SK-N-SH treated with all-trans-retinoic acid at 6 μM for 48 hours (cell line): Measurements from ENCODE around the gene SULT1C4.

ENCODE experiments used
- ATAC-seq: fragments of 200-7000 bp; cut with Tn5 transposase; 3 replicates; pipeline ENCODE4 v1.9.1; 2020; ENCODE audit warnings: mild to moderate bottlenecking, moderate library complexity
- ARNTL ChIP-seq: fragments of 450-650 bp; formaldehyde crosslinking; IDR thresholded peaks from 2 replicates; pipeline ENCODE4 v1.5.0; 2020; ENCODE audit warnings: low read depth, mild to moderate bottlenecking, moderate library complexity, borderline replicate concordance
- BACH2 ChIP-seq: fragments of 250-450 bp; sonication (Bioruptor Pico); IDR thresholded peaks from 2 replicates; pipeline ENCODE4 v1.9.0; 2021; ENCODE audit warnings: mild to moderate bottlenecking, borderline replicate concordance
- CREB5 ChIP-seq: fragments of 250-450 bp; sonication (Bioruptor Pico); IDR thresholded peaks from 2 replicates; pipeline ENCODE4 v1.5.1; 2020; ENCODE audit warnings: low read depth, mild to moderate bottlenecking, moderate library complexity
- CSDC2 ChIP-seq: fragments of 250-450 bp; sonication (Bioruptor Pico); IDR thresholded peaks from 2 replicates; pipeline ENCODE4 v1.5.0; 2020; ENCODE audit warnings: mild to moderate bottlenecking, moderate library complexity
- CSRNP3 ChIP-seq: fragments of 250-450 bp; sonication (Bioruptor Pico); IDR thresholded peaks from 2 replicates; pipeline ENCODE4 v1.5.1; 2021; ENCODE audit warnings: mild to moderate bottlenecking, moderate library complexity
- ESRRG ChIP-seq: fragments of 250-450 bp; sonication (Bioruptor Pico); IDR thresholded peaks from 2 replicates; pipeline ENCODE4 v1.6.1; 2021; ENCODE audit warnings: mild to moderate bottlenecking
- GLIS3 ChIP-seq: fragments of 250-450 bp; sonication (Bioruptor Pico); IDR thresholded peaks from 2 replicates; pipeline ENCODE4 v1.5.0; 2020; ENCODE audit warnings: mild to moderate bottlenecking, moderate library complexity
- ISL1 ChIP-seq: fragments of 250-450 bp; sonication (Bioruptor Pico); IDR thresholded peaks from 2 replicates; pipeline ENCODE4 v2.1.2; 2022; ENCODE audit warnings: mild to moderate bottlenecking, moderate library complexity
- OSR1 ChIP-seq: fragments of 250-450 bp; sonication (Bioruptor Pico); IDR thresholded peaks from 2 replicates; pipeline ENCODE4 v1.8.0; 2022; ENCODE audit warnings: moderate library complexity, mild to moderate bottlenecking, inconsistent platforms
- PATZ1 ChIP-seq: fragments of 250-450 bp; sonication (Bioruptor Pico); IDR thresholded peaks from 2 replicates; pipeline ENCODE4 v1.8.0; 2020; ENCODE audit warnings: mild to moderate bottlenecking, moderate library complexity, borderline replicate concordance
- POU6F1 ChIP-seq: fragments of 250-450 bp; sonication (Bioruptor Pico); IDR thresholded peaks from 2 replicates; pipeline ENCODE4 v1.8.0; 2021; ENCODE audit warnings: low read depth, mild to moderate bottlenecking, moderate library complexity, borderline replicate concordance
- PPARA ChIP-seq: fragments of 250-450 bp; sonication (Bioruptor Pico); IDR thresholded peaks from 2 replicates; pipeline ENCODE4 v1.5.0; 2020; ENCODE audit warnings: mild to moderate bottlenecking, borderline replicate concordance
- RARB ChIP-seq: fragments of 250-450 bp; sonication (Bioruptor Pico); IDR thresholded peaks from 2 replicates; pipeline ENCODE4 v1.8.0; 2021; ENCODE audit warnings: mild to moderate bottlenecking, moderate library complexity
- SNAI2 ChIP-seq: fragments of 250-450 bp; sonication (Bioruptor Pico); IDR thresholded peaks from 2 replicates; pipeline ENCODE4 v1.5.0; 2020; ENCODE audit warnings: mild to moderate bottlenecking, moderate library complexity
- TCF4 ChIP-seq: fragments of 250-450 bp; sonication (Bioruptor Pico); IDR thresholded peaks from 2 replicates; pipeline ENCODE4 v1.8.0; 2021; ENCODE audit warnings: mild to moderate bottlenecking, moderate library complexity, borderline replicate concordance
- TOX ChIP-seq: fragments of 250-450 bp; sonication (Bioruptor Pico); IDR thresholded peaks from 2 replicates; pipeline ENCODE4 v1.8.0; 2021; ENCODE audit warnings: mild to moderate bottlenecking, moderate library complexity, borderline replicate concordance
- TSHZ2 ChIP-seq: fragments of 250-450 bp; sonication (Bioruptor Pico); IDR thresholded peaks from 2 replicates; pipeline ENCODE4 v1.5.0; 2020; ENCODE audit warnings: mild to moderate bottlenecking, moderate library complexity
- ZFP30 ChIP-seq: fragments of 450-650 bp; formaldehyde crosslinking; IDR thresholded peaks from 2 replicates; pipeline ENCODE4 v1.5.0; 2022; ENCODE audit warnings: mild to moderate bottlenecking, moderate library complexity
- ZNF565 ChIP-seq: fragments of 450-650 bp; formaldehyde crosslinking; conservative IDR thresholded peaks from 2 replicates; pipeline ENCODE4 v1.5.0; 2020; ENCODE audit warnings: low read depth, mild to moderate bottlenecking, moderate library complexity
- ZNF70 ChIP-seq: fragments of 450-650 bp; formaldehyde crosslinking; IDR thresholded peaks from 2 replicates; pipeline ENCODE4 v1.5.0; 2020; ENCODE audit warnings: mild to moderate bottlenecking, moderate library complexity
- ZNF8 ChIP-seq: fragments of 450-650 bp; formaldehyde crosslinking; IDR thresholded peaks from 2 replicates; pipeline ENCODE4 v1.5.0; 2020; ENCODE audit warnings: mild to moderate bottlenecking, moderate library complexity

Gene SULT1C4

GRCh38 chr2:108330979-108331378 is 46.8 kb upstream of the SULT1C4 start:
- TF ChIP-seq ZNF565 (CRISPR knock-in tag) (no peak), ZNF70 (no peak), POU6F1 (CRISPR knock-in tag) (no peak), GLIS3 (CRISPR knock-in tag) (no peak), TOX (CRISPR knock-in tag) (no peak), CREB5 (CRISPR knock-in tag) (no peak), ZNF8 (CRISPR knock-in tag) (no peak), BACH2 (CRISPR knock-in tag) (no peak)
- no peak for ATAC-seq

GRCh38 chr2:108345951-108346350 is 31.8 kb upstream of the SULT1C4 start:
- TF ChIP-seq OSR1 (CRISPR knock-in tag) (no peak), RARB (CRISPR knock-in tag) (no peak), PPARA (CRISPR knock-in tag) (no peak), ISL1 (CRISPR knock-in tag) (no peak), CSRNP3 (CRISPR knock-in tag) (no peak), TOX (CRISPR knock-in tag) (no peak), TCF4 (no peak), ZNF8 (CRISPR knock-in tag) (no peak), POU6F1 (CRISPR knock-in tag) (no peak), ZNF70 (no peak), CSDC2 (no peak), ARNTL (CRISPR knock-in tag) (no peak), ZFP30 (no peak), PATZ1 (no peak), CREB5 (CRISPR knock-in tag) (no peak), ESRRG (CRISPR knock-in tag) (no peak), SNAI2 (CRISPR knock-in tag) (no peak), BACH2 (CRISPR knock-in tag) (no peak)
- TF ChIP-seq, all 23 proteins: peak for 0
- ATAC-seq: no peak

GRCh38 chr2:108346827-108347226 is 30.9 kb upstream of the SULT1C4 start:
- ATAC-seq: no peak
- TF ChIP-seq BACH2 (CRISPR knock-in tag) (no peak), ZNF565 (CRISPR knock-in tag) (no peak), PATZ1 (no peak), ZFP30 (no peak), ESRRG (CRISPR knock-in tag) (no peak), ISL1 (CRISPR knock-in tag) (no peak), POU6F1 (CRISPR knock-in tag) (no peak), ZNF8 (CRISPR knock-in tag) (no peak), TSHZ2 (no peak), CSDC2 (no peak), RARB (CRISPR knock-in tag) (no peak), ZNF70 (no peak)
